GM19372 (cell line): Measurements from ENCODE around the gene AAR2.

ENCODE experiments used
- ATAC-seq: cut with Tn5 transposase; IDR thresholded peaks from one replicate; pipeline ENCODE4 v1.9.1; 2021; ENCODE audit warnings: mild to moderate bottlenecking, low read depth, moderate library complexity; ENCODE audit not compliant: unreplicated experiment

The AAR2 gene

DNA sequence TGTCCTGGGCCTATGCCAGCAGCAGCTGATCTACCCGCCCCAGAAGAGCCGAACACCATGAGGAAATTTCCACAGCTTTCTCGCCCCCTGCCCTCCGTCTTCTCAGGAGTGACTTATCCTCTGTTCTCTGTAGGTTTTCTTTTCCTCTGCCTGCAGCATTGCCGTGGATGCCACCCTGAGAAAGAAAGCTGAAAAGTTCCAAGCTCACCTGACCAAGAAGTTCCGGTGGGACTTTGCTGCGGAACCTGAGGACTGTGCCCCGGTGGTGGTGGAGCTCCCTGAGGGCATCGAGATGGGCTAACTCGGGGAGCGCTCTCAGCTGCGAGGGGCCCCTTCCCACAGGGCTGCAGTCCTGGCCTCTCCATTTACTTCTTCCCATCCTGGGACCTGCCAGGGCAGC lies 19.2 kb downstream of the AAR2 start:
- ATAC-seq: no peak

DNA sequence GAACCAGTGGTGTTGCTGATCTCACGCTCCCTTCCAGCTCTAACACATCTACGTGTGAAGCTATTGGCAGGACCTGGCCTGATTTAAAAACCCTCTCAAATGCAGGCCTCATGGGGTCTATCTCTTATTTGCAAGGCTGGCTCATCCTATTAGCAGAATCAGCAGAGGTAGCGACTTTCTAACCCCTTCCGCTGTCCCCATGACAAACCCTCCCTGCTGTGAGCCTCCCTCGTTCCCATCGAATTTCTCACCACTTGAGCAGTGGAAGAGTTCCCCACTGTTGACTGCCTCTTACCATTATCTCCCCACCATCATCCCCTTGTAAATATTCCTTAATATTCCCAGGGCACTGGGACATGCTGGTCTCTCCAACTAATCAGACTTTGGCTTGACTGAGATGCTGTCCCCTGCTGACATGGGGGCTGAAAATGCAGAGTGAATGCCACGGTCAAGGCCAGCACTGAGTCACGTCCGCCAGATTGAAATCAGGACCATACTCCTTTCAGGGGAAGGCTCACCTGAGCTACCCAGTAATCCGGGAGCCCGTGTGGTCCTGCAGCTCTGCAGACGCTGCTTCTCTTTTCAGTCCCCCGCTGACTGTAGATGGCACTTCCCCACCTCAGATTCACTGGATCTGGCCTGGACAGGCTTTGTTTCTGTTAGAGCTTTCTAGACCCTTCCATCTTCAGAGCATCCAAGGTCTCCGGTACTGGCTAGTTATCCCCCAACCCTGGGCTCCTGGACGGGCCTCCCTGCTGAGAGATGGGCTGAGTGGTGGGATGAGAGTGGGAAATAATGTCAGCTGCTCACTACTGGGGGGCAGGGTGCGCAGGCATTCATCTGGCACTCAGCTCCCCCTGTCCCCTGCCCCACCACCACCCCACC lies 23.1 kb downstream of the AAR2 start:
- no peak for ATAC-seq

DNA sequence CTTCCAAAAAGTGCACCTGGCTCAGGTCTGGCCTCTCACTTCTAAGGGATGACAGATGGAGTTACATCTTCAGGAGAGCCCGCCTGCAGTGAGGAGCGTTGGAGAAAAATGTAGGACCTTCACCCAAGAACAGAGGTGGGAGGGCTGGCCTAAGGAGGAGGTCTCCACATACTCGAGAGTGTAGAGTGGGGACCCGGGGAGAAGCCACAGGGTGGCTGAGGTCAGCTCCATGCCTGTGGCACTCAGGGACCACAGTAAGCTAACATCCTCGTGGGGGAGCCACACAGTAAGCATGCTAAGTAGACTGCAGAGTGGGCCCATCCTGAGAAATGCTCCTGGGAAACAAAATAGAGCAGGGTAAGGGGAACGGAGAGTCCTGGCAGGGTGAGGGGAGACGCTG lies 24.0 kb downstream of the AAR2 start:
- ATAC-seq: no peak

DNA sequence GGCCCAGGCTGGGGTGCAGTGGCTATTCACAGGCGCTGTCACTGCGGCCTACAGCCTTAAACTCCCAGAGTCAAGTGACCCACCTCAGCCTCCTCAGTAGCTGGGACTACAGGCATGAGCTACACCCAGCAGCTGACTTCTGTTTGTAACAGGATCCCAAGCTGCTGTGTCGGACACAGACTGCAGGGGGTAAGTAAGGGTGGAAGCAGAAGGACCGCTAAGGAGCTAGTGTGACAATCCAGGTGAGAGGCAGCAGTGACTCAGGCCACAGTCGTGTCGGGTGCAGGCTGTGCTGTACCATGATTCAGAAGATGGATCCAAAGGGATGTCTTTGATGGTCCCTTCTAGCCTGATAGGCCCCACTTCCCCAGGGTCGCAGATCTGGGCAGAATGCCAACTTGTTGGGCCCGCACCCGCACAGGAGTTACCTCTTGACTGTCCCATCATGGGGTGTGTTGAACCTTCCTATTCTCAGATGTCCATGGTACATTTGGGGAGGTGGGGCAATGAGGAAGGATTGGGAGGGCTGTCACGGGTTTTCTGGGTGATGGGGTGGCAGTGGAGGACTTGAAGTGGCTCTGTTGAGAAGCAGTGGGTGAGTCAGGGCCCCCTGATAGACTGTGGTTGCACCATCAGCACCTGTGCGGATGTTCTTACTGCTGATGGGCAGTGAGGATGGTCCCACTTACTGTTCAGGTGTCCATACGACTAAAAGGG lies 25.3 kb downstream of the AAR2 start:
- no peak for ATAC-seq

DNA sequence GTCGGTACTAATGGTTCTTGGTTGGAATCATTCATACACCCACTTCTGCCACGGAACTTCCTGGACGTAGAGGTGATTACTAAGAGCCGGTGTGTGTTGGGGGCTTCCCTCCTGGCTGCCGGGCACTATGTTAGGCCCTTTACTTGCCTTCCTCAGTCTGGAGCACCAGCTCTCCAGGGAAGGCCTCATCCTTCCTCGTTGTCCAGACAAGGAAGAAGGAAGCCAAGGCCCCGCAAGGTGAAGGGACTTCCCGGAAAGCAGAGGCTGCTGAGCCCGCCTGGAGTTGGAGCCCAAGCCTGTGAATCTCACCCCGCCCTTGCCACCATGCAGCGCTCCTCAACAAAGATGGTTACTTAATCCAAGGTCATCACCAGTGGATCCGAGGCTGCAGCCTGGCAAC lies 26.2 kb downstream of the AAR2 start:
- no peak for ATAC-seq

DNA sequence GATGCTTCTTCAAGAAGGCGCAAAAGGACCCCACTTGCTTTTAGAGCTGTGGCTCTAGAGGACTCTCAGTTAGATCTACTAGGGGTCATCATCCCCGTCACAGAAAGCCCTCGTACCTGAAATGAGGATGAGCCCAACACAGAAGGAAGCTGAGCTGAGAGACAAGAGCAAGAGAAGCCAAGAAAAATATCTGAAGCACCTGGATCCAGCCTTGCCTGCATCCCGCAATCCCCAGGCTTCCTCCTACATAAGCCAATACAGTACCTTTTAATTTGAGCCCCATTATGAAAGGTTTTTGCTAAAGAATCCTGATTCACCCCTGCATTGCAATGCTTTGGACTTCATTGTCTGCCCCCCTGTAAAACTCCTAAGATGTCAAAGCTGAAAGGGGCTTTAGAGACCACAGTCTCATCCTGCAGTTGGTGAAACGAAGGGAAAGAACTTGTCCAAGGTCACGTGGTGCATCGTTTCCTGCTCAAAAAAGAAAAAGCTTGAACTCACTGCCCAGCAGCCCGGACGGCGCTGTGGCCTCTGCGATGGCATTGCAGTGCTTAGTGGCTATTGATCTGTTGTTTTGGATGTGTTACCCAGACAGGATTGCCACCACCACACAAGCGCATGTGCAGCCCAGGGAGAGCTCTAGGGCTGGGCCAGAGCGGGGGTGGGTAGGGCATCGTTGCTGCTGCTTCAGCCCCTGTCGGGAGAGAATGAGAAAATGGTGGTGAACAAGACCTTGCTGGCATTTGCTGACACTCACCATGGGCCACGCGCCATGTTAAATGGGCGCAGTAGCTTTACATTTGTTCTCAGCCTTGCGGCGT lies 28.4 kb downstream of the AAR2 start:
- ATAC-seq: no peak

DNA sequence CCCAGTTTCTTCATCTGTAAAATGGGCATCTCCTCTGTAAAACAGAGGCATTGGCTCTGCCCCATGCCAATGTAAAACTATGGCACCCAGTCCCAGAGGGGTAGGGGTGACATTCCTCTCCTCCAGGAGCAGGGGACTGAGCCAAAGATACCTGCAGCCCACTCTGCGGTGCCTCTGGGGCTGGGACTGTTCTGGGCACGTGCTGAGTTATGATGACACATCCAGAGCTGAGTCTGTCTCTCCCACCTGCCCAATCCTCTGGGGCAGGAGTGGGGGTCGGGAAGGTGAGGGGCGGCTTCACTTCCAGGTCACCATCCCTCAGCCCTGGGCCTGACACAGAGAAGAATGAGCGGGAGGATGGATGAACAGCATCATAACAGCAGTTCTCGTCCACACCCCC lies 29.9 kb downstream of the AAR2 start:
- ATAC-seq: no peak

DNA sequence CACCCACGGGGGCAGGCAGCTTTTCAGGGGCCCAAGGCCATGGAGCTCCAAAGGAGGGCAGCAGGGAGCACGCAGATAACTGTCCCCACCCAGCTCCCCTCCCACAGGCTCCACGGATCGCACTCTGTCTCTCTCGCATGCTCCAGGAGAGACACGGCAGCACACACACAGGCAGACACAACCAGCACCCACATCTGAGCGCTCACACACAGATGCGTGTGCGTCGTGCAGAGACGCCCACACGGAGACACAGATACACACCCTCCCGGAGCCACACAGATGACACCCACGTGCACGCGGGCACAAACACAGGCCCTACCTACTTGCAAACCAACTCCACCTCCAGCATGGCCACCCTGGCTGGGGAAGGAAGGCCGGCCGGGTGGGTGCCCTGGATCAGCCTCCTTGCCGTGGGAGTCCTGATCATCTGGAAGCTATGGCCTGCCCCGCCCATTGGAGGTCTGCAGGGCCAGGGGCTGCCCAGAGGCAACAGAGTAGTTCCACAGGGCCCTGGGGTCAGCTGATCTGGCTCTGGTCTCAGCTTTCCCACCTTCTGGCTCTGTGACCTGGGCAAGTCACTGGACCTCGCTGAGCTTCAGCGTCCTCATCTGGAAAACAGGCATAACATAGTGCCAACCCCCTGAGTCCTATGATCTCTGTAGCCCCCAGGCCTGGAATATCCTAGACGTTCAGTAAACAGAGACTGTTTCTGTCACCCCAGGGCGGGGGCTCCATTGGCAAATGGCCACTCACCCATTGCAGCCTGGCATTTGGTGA lies 31.5 kb downstream of the AAR2 start:
- ATAC-seq: no peak

DNA sequence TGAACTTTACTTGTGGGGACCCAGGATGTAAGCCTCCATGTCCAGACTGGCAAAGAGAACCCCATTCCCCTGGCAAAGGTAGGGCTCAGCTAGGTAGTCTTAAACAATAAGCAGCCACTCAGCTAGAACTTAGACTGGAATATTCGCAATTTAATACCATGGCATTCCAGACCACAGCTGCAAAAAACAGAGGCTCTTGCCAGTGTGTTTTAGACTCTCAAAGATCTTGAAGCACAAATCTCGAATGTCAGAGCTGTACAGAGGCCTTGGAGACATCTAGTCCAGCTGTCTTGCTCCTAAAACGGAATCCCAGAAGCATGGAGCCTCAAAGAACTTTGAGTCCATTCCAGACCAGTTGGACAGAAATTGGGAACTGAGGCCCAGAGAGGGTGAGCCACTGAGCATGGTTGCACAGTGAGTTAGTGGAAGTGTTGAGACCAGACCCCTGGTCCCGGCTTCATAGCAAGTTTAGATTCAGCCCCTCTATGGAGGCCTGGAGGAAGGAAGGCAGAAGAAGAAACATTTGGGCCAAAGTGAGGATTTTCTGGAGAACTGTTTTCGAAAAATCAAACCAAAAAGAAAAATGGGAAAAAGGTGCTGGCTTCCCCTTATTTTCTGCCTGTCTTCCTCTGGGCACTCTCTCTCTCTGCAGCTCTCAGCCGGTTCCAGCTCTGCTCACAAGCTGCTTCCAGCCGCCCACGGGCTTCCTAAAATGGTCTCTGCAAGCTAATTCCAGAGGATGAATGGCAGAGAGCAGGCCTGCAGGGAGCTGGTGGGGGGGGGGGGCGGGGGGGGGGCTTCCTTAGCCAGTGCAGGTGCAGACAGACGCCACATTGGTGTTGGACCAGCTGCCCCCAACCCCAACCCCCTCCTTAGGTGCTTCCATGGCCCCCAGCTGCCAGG lies 32.4 kb downstream of the AAR2 start:
- no peak for ATAC-seq

DNA sequence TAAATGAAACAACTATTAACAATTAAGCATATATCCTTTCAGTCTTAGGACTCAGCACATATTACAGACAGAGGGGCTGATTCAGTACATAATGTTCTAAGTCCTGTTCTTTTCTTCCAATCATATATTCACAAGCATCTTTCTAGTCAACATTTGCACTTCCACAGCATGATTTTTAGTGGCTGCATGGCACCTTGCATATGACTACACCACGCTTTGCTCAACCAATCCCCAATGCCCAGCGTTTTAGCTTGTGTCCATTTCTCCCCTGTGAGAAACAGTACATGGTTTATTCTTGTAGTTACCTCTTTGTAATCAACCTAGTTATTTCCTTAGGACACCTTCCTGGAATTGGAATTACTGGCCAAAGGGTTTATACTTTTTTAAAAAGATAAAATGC lies 33.2 kb downstream of the AAR2 start:
- no peak for ATAC-seq

DNA sequence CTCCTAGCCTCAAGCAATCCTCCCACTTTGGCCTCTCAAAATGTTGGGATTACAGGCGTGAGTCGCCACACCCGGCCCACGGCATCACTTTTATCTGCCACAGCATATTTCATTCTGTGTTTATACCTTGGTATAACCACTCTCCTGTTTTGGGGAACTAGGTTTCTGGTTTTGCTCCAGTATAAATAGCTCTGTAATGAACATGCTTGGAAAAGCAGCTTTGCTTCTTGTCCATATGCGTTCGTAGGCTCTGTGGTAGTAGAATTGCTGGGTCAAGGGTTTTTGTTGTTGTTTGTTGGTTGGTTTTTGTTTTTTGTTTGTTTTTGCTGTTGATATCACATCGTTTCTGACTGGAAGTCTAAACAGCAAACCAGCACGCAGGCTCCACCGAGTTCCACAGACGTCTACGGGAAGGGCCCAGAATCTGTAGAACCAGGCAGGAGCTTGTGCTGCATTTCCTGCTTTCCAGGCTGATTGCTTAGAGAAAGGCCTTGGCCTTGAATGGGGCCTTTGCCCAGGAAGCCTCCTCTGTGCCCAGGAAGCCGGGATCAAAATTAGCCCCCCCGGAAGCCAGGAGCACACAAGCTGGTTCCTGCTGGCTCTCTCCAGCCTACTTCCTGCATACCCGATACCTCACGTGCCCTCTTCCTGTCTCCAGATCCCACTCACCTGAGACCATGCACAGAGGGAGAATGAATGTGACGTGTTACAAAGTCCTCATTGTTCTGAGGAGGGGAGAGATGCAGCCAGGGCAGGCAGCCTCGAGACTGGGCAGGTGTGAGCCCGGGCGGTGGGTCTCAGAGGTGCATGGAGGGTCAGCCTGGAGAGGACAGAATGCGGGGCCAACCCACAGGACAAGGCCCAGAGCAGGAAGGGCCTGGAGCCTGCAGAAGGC lies 34.7 kb downstream of the AAR2 start:
- ATAC-seq: no peak

DNA sequence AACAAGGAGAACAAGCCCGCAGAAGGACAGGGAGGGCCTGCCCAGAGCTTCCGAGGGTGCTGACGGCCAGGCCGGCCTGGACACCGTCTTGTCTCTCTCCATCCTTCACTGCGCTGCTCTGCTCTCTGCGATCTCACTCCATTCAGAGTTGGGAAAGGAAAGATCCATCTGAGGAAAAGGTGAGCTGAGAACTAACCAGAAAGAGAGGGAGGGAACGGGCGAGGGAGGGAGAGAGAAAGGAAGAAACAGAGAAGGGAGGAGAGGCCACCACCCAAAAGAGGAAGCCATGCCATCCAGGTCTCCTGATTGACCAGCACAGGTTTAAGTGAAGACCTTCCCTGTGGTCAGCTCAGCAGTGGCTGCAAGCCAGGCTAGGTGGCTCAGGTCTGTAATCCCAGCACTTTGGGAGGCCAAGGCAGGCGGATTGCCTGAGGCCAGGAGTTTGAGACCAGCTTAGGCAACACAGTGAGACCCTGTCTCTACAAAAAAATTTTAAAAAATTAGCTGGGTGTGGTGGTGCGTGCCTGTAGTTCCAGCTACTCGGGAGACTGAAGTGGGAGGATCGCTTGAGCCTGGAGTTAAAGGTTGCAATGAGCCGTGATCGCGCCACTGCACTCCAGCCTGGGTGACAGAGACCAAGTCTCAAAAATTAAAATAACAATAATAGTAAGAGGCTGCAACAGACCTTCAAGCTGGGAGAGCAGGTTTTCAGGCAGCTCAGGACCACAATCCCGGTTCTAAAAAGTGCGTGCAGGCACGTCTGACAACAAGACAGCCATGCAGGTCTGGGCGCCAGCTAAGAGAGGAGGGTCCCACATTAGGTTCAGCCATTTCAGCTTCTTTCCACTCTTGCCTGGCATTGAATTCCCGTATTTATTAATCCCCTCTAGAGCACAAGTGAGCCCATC lies 35.6 kb downstream of the AAR2 start:
- no peak for ATAC-seq

DNA sequence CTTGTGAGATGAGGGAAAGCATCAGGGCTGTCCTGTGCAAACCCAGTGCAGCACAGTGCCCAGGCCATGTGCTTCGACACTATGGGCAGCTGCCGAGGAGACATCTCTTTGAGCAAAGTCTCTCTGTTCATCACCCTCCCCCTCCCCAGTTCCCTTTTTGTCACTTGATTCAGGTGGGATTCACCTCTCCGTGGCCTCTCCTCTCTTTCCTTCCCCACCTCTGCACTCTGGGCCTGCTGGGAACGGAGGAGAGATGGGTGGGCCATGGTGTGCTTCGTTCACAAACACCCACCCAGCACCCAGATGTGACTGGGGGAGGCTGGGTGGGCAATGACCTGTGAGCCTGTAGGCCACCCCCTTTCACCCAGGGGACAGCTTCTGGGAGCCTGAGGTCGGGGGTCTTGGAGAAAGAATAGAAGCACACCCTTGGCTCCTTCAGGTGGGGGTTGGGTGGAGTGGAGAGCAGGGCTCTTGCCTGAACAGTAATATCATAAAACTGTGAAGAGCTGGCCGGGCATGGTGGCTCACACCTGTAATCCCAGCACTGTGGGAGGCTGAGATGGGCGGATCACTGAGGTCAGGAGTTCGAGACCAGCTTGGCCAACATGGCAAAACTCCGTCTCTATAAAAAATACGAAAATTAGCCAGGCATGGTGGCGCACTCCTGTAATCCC lies 36.4 kb downstream of the AAR2 start:
- ATAC-seq: no peak

DNA sequence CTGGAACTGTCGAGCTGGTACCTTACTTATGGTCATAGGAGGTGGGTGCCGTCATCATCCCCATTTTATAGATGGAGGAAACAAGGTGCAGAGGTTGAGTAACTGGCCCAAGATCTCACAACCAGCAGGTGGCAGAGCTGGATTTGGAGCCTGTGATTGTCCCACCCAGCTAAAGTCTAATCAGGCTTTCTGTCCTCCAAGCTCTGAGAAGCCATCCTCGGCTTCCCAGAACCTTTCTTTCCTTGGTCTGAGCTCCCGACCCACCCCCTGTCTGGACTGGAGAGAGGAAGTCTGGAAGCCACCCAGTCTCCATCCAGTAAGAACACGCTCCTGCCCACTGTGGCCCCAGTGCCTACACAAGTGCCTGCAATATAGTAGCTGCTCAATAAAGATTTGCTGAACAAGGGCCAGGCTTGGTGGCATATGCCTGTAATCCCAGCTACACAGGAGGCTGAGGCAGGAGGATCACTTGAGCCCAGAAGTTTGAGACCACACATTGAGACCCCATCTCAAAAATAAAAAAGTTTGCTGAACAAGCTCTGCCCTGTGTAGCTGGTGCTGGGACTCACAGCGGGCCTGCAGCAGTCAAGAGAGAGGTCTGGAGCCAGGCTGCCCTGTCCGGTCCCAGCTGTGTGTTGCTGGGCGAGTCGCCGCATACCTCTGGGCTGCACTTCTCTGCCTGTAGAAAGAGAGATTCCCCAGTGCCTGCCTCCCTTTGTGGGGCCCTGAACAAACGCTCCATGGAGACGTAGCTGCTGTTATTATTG lies 37.3 kb downstream of the AAR2 start:
- ATAC-seq: no peak

DNA sequence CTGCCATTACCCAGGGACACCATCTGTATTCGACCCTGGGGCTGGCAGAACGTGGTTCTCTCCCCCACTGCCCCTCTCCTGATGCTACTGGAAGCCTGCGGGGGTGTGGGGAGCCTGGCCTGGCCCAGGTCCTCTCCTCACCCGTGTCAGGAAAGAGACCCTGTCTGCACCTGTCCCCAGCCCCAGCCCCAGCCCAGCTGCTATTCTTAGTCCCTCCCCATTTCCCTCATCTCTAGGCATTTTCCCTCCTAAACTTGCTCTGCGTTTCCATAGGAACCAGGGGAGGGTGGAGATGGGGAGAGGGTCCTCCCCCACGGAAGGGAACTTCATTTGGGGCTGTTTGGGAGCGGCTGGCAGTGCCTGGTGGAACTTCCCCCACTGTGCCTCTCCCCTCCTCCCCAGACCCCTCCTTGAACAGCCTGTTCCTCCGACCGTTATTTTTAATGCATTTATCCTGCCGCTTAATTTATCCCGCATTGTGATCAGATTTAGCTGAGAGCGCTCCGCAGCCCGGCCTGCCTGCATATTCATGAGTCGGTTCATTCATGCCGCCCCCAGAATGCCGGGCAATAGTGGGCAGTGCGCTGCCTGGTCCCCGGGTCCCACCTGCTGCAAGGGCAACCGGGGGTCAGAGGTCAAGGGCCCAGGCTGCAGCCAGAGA lies 38.0 kb downstream of the AAR2 start:
- ATAC-seq: no peak

DNA sequence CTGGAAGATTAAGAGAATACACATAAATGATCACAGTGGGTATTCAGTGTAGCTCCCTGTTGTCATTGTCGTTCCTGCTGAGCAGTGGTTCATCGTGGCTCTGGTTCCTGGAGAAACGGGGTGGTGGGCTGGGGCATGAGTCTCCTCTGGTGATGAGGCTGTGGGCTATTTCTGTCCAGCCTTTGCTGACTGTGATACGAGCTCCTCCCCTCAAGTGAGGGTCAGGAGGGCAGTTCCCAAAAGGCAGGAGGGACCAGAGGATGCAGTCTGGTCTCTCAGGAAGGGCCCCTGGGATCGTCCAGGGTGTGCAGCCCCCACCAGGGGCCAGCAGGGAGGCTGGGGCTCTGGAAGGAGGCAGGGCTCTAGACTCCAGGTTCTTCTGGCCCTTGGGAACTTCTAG lies 38.7 kb downstream of the AAR2 start:
- ATAC-seq: no peak
